Hepatocyte (in vitro differentiated cells): ENCODE results near the gene PACRG.

Experiments
- EZH2 ChIP-seq: fragments of 200-600 bp; sonication (generic); IDR thresholded peaks from 2 replicates; pipeline ENCODE4 v1.6.1; 2016; ENCODE audit warnings: antibody characterized with exemption, mild to moderate bottlenecking, borderline replicate concordance
- TF ChIP-seq, protein P1 (sequence below): fragments of 200-600 bp; sonication (generic); IDR thresholded peaks from 2 replicates; pipeline ENCODE4 v1.5.1; 2016; ENCODE audit warnings: antibody characterized with exemption, mild to moderate bottlenecking; ENCODE audit not compliant: poor library complexity

DNA sequence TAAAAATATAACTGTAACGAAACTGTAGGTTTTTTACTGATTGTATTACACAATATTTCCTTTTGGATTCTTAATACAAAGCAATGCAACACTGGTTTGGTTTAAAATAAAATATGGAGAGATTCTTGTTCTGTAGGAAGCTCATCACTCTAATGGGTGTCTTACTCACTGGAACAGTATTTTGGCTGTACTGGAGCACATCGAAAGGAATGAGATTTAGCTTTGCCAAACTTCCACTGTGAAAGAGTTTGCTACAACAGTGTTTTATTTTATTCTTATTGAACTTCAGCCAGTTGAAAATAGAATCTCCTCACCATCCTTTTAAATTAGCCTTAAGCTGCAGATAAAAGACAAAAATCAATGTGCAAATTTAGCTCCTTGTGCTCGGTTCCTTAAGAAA is 456.0 kb downstream of the PACRG start:
- TF ChIP-seq, protein P1, sequence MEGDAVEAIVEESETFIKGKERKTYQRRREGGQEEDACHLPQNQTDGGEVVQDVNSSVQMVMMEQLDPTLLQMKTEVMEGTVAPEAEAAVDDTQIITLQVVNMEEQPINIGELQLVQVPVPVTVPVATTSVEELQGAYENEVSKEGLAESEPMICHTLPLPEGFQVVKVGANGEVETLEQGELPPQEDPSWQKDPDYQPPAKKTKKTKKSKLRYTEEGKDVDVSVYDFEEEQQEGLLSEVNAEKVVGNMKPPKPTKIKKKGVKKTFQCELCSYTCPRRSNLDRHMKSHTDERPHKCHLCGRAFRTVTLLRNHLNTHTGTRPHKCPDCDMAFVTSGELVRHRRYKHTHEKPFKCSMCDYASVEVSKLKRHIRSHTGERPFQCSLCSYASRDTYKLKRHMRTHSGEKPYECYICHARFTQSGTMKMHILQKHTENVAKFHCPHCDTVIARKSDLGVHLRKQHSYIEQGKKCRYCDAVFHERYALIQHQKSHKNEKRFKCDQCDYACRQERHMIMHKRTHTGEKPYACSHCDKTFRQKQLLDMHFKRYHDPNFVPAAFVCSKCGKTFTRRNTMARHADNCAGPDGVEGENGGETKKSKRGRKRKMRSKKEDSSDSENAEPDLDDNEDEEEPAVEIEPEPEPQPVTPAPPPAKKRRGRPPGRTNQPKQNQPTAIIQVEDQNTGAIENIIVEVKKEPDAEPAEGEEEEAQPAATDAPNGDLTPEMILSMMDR = no peak
- TF ChIP-seq EZH2 = no peak
